H1 (cell line): ENCODE measurements around the gene CYP39A1. TPM values are rescaled to one million over a fixed set of nuclear protein-coding genes. Genes with fewer than 3 reads are reported as not detected.

Experiments
- CTCF ChIA-PET: fragments of 300-600 bp; sonication (Branson Sonifier 250); formaldehyde crosslinking; loops from one replicate; lab custom pipeline; 2021; ENCODE audit not compliant: partially characterized antibody; lab: Charles Lee
- POLR2A ChIA-PET: fragments of 300-600 bp; sonication (Branson Sonifier 250); formaldehyde crosslinking; loops from one replicate; lab custom pipeline; 2021; ENCODE audit warnings: inconsistent platforms; ENCODE audit not compliant: partially characterized antibody; lab: Charles Lee
- DNase-seq, 2 experiments: peaks; one replicate each; pipeline versions ENCODE4 v3.0.0 to v3.0.0-alpha.2; 2010 to 2022; ENCODE audit warnings: low spot score in 2 of 2, low read depth in 1 of 2, mixed read lengths in 1 of 2
- FAIRE-seq: peaks from 2 replicates; lab custom pipeline; 2011; peaks lifted over from hg19 to GRCh38; lab: Jason Lieb, UNC
- H2AFZ ChIP-seq: 2 replicates; pipeline ENCODE4 v1.8.1; 2012; ENCODE audit warnings: low read length, inconsistent platforms
- H2AK5ac ChIP-seq: 2 replicates; pipeline ENCODE4 v1.6.1; 2013; ENCODE audit warnings: low read depth, low read length
- H2BK120ac ChIP-seq: replicated peaks from 2 replicates; pipeline ENCODE3; 2013; ENCODE audit warnings: low read depth, low read length, inconsistent platforms
- H2BK12ac ChIP-seq: 2 replicates; pipeline ENCODE4 v1.6.1; 2013; ENCODE audit warnings: low read depth, low read length
- H2BK15ac ChIP-seq: 2 replicates; pipeline ENCODE4 v1.6.1; 2013; ENCODE audit warnings: low read length
- H2BK20ac ChIP-seq: 2 replicates; pipeline ENCODE4 v1.6.1; 2013; ENCODE audit warnings: low read length
- H2BK5ac ChIP-seq: 2 replicates; pipeline ENCODE4 v1.6.1; 2013; ENCODE audit warnings: low read depth, low read length
- H3K14ac ChIP-seq: 2 replicates; pipeline ENCODE4 v1.6.1; 2013; ENCODE audit warnings: inconsistent platforms; ENCODE audit not compliant: insufficient read length
- H3K18ac ChIP-seq: 2 replicates; pipeline ENCODE4 v1.6.1; 2013; ENCODE audit warnings: low read length; ENCODE audit errors: extremely low read depth
- H3K23ac ChIP-seq: 2 replicates; pipeline ENCODE4 v1.6.1; 2013; ENCODE audit warnings: inconsistent platforms; ENCODE audit not compliant: insufficient read length
- H3K23me2 ChIP-seq: 2 replicates; pipeline ENCODE4 v1.6.1; 2013; ENCODE audit warnings: low read depth, low read length
- H3K27ac ChIP-seq: 2 replicates; pipeline ENCODE4 v1.6.1; 2011; ENCODE audit warnings: low read depth, low read length, inconsistent platforms
- H3K27me3 ChIP-seq, 4 experiments: replicated peaks in 1 of 4; 1 replicate in 1 of 4; 2 replicates in 3 of 4; pipeline versions ENCODE4 v1.6.1 to v1.8.1; 2011 to 2013; ENCODE audit warnings: low read length in 3 of 4, mild to moderate bottlenecking in 3 of 4, inconsistent platforms in 2 of 4, mixed read lengths in 2 of 4, moderate library complexity in 1 of 4; ENCODE audit not compliant: control insufficient read depth in 3 of 4, insufficient read depth in 3 of 4; ENCODE audit errors: extremely low read depth in 1 of 4
- H3K36me3 ChIP-seq, 4 experiments: 2 replicates each; pipeline versions ENCODE4 v1.6.1 to v1.8.1; 2011 to 2013; ENCODE audit warnings: mild to moderate bottlenecking in 4 of 4, low read length in 3 of 4, moderate library complexity in 2 of 4, control low read depth in 1 of 4, inconsistent platforms in 1 of 4; ENCODE audit not compliant: insufficient read depth in 4 of 4, control insufficient read depth in 2 of 4
- H3K4ac ChIP-seq: replicated peaks from 2 replicates; pipeline ENCODE3; 2013; ENCODE audit warnings: low read length, low read depth, mixed read lengths, inconsistent platforms; ENCODE audit not compliant: insufficient read length
- H3K4me1 ChIP-seq, 4 experiments: replicated peaks in 1 of 4; 1 replicate in 1 of 4; 2 replicates in 3 of 4; pipeline versions ENCODE4 v1.6.1 to v1.8.1; 2011 to 2013; ENCODE audit warnings: low read length in 3 of 4, inconsistent platforms in 2 of 4, mixed read lengths in 1 of 4; ENCODE audit not compliant: insufficient read depth in 4 of 4, control insufficient read depth in 3 of 4
- H3K4me2 ChIP-seq, 2 experiments: 2 replicates each; pipeline versions ENCODE4 v1.6.1 to v1.8.1; 2011 to 2013; ENCODE audit warnings: low read depth in 2 of 2, low read length in 2 of 2, control low read depth in 1 of 2, inconsistent platforms in 1 of 2, mild to moderate bottlenecking in 1 of 2; ENCODE audit not compliant: insufficient read depth in 1 of 2
- H3K4me3 ChIP-seq, 4 experiments: fragments of 200-600, 300-600 bp in 1 of 4; sonication (generic), shearing (Covaris generic), sonication (Bioruptor Twin) in 1 of 4; 2 replicates each; pipeline versions ENCODE4 v1.5.1 to v1.8.1; 2011 to 2016; ENCODE audit warnings: low read length in 4 of 4, low read depth in 3 of 4, control low read depth in 2 of 4, inconsistent platforms in 2 of 4, mild to moderate bottlenecking in 2 of 4, mixed read lengths in 1 of 4, moderate library complexity in 1 of 4; ENCODE audit not compliant: insufficient read depth in 2 of 4; ENCODE audit errors: extremely low read depth in 1 of 4
- H3K56ac ChIP-seq: replicated peaks from 2 replicates; pipeline ENCODE3; 2013; ENCODE audit warnings: low read depth, mild to moderate bottlenecking, mixed read lengths, low read length, inconsistent platforms; ENCODE audit not compliant: insufficient read length
- H3K79me1 ChIP-seq: 2 replicates; pipeline ENCODE4 v1.6.1; 2013; ENCODE audit warnings: low read depth, low read length, control low read depth
- H3K79me2 ChIP-seq, 2 experiments: 2 replicates each; pipeline versions ENCODE4 v1.6.1 to v1.8.1; 2012 to 2013; ENCODE audit warnings: low read length in 2 of 2, mild to moderate bottlenecking in 2 of 2, inconsistent platforms in 1 of 2; ENCODE audit not compliant: insufficient read depth in 2 of 2, control insufficient read depth in 1 of 2
- H3K9ac ChIP-seq, 4 experiments: replicated peaks in 1 of 4; 1 replicate in 1 of 4; 2 replicates in 3 of 4; pipeline versions ENCODE4 v1.6.1 to v1.8.1; 2011 to 2013; ENCODE audit warnings: low read depth in 3 of 4, low read length in 3 of 4, control low read depth in 2 of 4, mild to moderate bottlenecking in 2 of 4, moderate library complexity in 2 of 4, inconsistent platforms in 1 of 4; ENCODE audit errors: extremely low read depth in 1 of 4
- H3K9me3 ChIP-seq, 2 experiments: 2 replicates each; pipeline versions ENCODE4 v1.6.1 to v1.8.1; 2012 to 2013; ENCODE audit warnings: mild to moderate bottlenecking in 2 of 2, moderate library complexity in 2 of 2, control low read depth in 1 of 2, inconsistent platforms in 1 of 2, low read depth in 1 of 2, low read length in 1 of 2, mixed read lengths in 1 of 2; ENCODE audit not compliant: insufficient read depth in 2 of 2
- H4K20me1 ChIP-seq, 2 experiments: replicated peaks in 1 of 2; 2 replicates each; pipeline versions ENCODE3 to v1.8.1; 2011 to 2013; ENCODE audit warnings: inconsistent platforms in 2 of 2, low read length in 2 of 2, mild to moderate bottlenecking in 1 of 2; ENCODE audit not compliant: insufficient read depth in 2 of 2, control insufficient read depth in 1 of 2
- H4K5ac ChIP-seq: 2 replicates; pipeline ENCODE4 v1.6.1; 2013; ENCODE audit warnings: low read length, low read depth, mixed read lengths, inconsistent platforms; ENCODE audit not compliant: insufficient read length
- H4K8ac ChIP-seq: 2 replicates; pipeline ENCODE4 v1.8.0; 2013; ENCODE audit warnings: mild to moderate bottlenecking, moderate library complexity, low read length, inconsistent platforms; ENCODE audit not compliant: insufficient read depth; ENCODE audit errors: extremely low read depth
- H4K91ac ChIP-seq: replicated peaks from 2 replicates; pipeline ENCODE3; 2013; ENCODE audit warnings: low read length, mixed read lengths, inconsistent platforms; ENCODE audit not compliant: insufficient read length
- BACH1 ChIP-seq: IDR thresholded peaks from 2 replicates; pipeline ENCODE4 v1.6.1; 2012; ENCODE audit warnings: low read length, improper control_type of control experiment
- BRCA1 ChIP-seq: IDR thresholded peaks from 2 replicates; pipeline ENCODE4 v1.6.1; 2012; ENCODE audit warnings: low read depth, low read length, improper control_type of control experiment
- CBX5 ChIP-seq: fragments of 300-800, 300-1000 bp; sonication (generic); IDR thresholded peaks from 2 replicates; pipeline ENCODE4 v1.7.1; 2016; ENCODE audit warnings: antibody characterized with exemption, low read length, low read depth
- CHD1 ChIP-seq: IDR thresholded peaks from 2 replicates; pipeline ENCODE4 v1.6.1; 2012; ENCODE audit warnings: low read depth, low read length, improper control_type of control experiment
- FOSL1 ChIP-seq: IDR thresholded peaks from 2 replicates; pipeline ENCODE4 v1.6.1; 2011; ENCODE audit warnings: mild to moderate bottlenecking, low read depth, low read length, moderate library complexity; ENCODE audit not compliant: insufficient read depth
- MAFK ChIP-seq: IDR thresholded peaks from 2 replicates; pipeline ENCODE4 v1.6.1; 2012; ENCODE audit warnings: low read depth, mild to moderate bottlenecking, improper control_type of control experiment, low read length
- POU5F1 ChIP-seq: IDR thresholded peaks from 2 replicates; pipeline ENCODE4 v1.6.1; 2011; ENCODE audit warnings: low read depth, mild to moderate bottlenecking, low read length, moderate library complexity
- RNF2 ChIP-seq: fragments of 200-900, 300-1000 bp; sonication (generic); IDR thresholded peaks from 2 replicates; pipeline ENCODE4 v1.7.1; 2016; ENCODE audit warnings: borderline replicate concordance, low read depth, mild to moderate bottlenecking, antibody characterized with exemption, low read length; ENCODE audit not compliant: poor library complexity, severe bottlenecking; ENCODE audit errors: missing control alignments
- SAP30 ChIP-seq: fragments of 300-600 bp; sonication (generic); IDR thresholded peaks from 2 replicates; pipeline ENCODE4 v1.7.1; 2012; ENCODE audit warnings: low read length, moderate library complexity, mild to moderate bottlenecking, inconsistent platforms; ENCODE audit not compliant: insufficient read depth, insufficient replicate concordance
- polyA plus RNA-seq, 7 experiments: library from polyadenylated mRNA; depleted of rRNA in 3 of 7; stranded (reverse) in 5 of 7; unstranded in 2 of 7; fragments of >200 nt in 5 of 7; fragments of 200-250 nt in 2 of 7; gene quantifications; 1 replicate in 5 of 7; 2 replicates in 1 of 7; 4 replicates in 1 of 7; pipeline versions ENCODE4 v1.2.1 to v1.2.3, GENCODE V29; 2011 to 2013; ENCODE audit warnings: missing spikeins in 2 of 7, mixed read lengths in 2 of 7
- total RNA-seq: library from RNA; stranded (reverse); fragmentation: NEBNext Ultra II Directional; extraction: Animal tissue kit (Norgen Biotek cat#: 25700); gene quantifications from 2 replicates; pipeline ENCODE4 v1.2.1, GENCODE V29; 2021

The CYP39A1 gene
- total and polyA plus RNA-seq, 2 of the 8 experiments (the other 6 are each of a cell fraction or from before 2014, with no cell fraction given), result 0.71 to 2.4 TPM

GRCh38 chr6:46592740-46593139 is 59.9 kb downstream of the CYP39A1 start:
- H3K27ac ChIP-seq, result no peak overlapping the region
- no peak overlapping the region for H2BK5ac ChIP-seq
- DNase-seq, result no peak
- no peak overlapping the region for H3K4me2 ChIP-seq
- H2BK120ac ChIP-seq, result no peak overlapping the region
- H2BK12ac ChIP-seq, result no peak overlapping the region
- no peak overlapping the region for H3K4me3 ChIP-seq
- no peaks in the 10 kb centered on the region for H3K4me1 ChIP-seq
- H3K79me1 ChIP-seq, result no peaks in the 10 kb centered on the region
- no peak overlapping the region for H2BK15ac ChIP-seq
- no peak for FAIRE-seq
- CTCF ChIA-PET, result interaction anchor here (1.2 kb wide), 1 partner anchor 154 kb away, joined by 3 read pairs; the partner anchor contains the start of gene ANKRD66
- no peaks in the 10 kb centered on the region for H3K27me3 ChIP-seq
- no peaks in the 10 kb centered on the region for H3K36me3 ChIP-seq
- no peak overlapping the region for H3K18ac ChIP-seq
- no peak overlapping the region for H2AK5ac ChIP-seq
- H3K14ac ChIP-seq, result no peak overlapping the region
- no peak overlapping the region for H3K9ac ChIP-seq
- no peak overlapping the region for H2BK20ac ChIP-seq
- H3K79me2 ChIP-seq, result no peaks in the 10 kb centered on the region
- H4K8ac ChIP-seq, result no peak overlapping the region
- H3K4ac ChIP-seq, result no peak overlapping the region
- no peak overlapping the region for H3K56ac ChIP-seq
- no peaks in the 10 kb centered on the region for H3K23me2 ChIP-seq
- H4K91ac ChIP-seq, result no peak overlapping the region
- no peak overlapping the region for H2AFZ ChIP-seq
- POLR2A ChIA-PET, result no interaction called here
- H4K20me1 ChIP-seq, result no peaks in the 10 kb centered on the region
- no peak overlapping the region for H4K5ac ChIP-seq
- TF ChIP-seq CBX5, result no peak
- TF ChIP-seq FOSL1, result no peak
- TF ChIP-seq SAP30, result no peak
- no peak for TF ChIP-seq CHD1
- no peak for TF ChIP-seq RNF2
- no peak for TF ChIP-seq MAFK
- no peak for TF ChIP-seq POU5F1
- TF ChIP-seq BACH1, result no peak
- TF ChIP-seq BRCA1, result no peak
- H3K23ac ChIP-seq, result no peak overlapping the region
- H3K9me3 ChIP-seq, result no peaks in the 10 kb centered on the region
